ENCODE data around the gene VPS26C. TPM values are rescaled to one million over a fixed set of nuclear protein-coding genes. Genes with fewer than 3 reads are reported as not detected.
"Not testable (repeated sequence)": the region's sequence is repeated elsewhere in the genome, so short reads cannot be mapped to it uniquely, and the experiment has no call there.

The VPS26C gene
- total and polyA plus RNA-seq, 7 donors, result 29.6 to 78.2 (median 51.4) TPM

DNA sequence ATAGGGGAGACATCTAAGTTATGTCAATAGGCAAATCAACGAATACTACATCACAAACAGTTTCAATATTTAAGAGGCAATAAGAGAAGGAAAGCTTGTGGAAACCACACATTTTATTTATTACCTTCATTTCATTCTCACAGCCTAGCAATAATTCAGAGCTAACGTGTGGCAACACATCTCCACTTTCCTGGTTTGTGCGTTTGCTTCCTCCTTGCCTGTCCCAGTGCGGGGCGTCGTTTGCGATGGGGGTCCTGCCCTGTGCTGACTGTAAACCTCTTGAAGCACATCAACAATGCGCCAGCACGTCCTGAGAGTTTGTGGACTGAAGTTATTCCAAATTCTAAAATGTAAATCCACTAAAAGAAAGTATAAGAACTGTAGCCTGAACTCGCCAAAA is 14.4 kb upstream of the VPS26C start:
- no peaks in the 10 kb centered on the region for H3K36me3 ChIP-seq (ENCODE audit: insufficient read depth in 1 of 2, low read depth in 1 of 2)
- H3K4me3 ChIP-seq, result no peak overlapping the region
- no peak overlapping the region for H3K27ac ChIP-seq
- no peak for ATAC-seq
- no peaks in the 10 kb centered on the region for H3K4me1 ChIP-seq
- TF ChIP-seq, protein P1, sequence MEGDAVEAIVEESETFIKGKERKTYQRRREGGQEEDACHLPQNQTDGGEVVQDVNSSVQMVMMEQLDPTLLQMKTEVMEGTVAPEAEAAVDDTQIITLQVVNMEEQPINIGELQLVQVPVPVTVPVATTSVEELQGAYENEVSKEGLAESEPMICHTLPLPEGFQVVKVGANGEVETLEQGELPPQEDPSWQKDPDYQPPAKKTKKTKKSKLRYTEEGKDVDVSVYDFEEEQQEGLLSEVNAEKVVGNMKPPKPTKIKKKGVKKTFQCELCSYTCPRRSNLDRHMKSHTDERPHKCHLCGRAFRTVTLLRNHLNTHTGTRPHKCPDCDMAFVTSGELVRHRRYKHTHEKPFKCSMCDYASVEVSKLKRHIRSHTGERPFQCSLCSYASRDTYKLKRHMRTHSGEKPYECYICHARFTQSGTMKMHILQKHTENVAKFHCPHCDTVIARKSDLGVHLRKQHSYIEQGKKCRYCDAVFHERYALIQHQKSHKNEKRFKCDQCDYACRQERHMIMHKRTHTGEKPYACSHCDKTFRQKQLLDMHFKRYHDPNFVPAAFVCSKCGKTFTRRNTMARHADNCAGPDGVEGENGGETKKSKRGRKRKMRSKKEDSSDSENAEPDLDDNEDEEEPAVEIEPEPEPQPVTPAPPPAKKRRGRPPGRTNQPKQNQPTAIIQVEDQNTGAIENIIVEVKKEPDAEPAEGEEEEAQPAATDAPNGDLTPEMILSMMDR (IDR thresholded peaks at IDR 0.05), result no peak
- no peaks in the 10 kb centered on the region for H3K9me3 ChIP-seq
- no peak for DNase-seq
- H3K27me3 ChIP-seq (ENCODE audit: insufficient read depth in 3 of 3, low read length in 2 of 3), result no peaks in the 10 kb centered on the region
- WGBS, 3 donors, result 38 to 56% (median 39%) methylated on average over 10 of the region's 10 CpGs
- intact Hi-C loops (cut with DNase I), result no loop called here

DNA sequence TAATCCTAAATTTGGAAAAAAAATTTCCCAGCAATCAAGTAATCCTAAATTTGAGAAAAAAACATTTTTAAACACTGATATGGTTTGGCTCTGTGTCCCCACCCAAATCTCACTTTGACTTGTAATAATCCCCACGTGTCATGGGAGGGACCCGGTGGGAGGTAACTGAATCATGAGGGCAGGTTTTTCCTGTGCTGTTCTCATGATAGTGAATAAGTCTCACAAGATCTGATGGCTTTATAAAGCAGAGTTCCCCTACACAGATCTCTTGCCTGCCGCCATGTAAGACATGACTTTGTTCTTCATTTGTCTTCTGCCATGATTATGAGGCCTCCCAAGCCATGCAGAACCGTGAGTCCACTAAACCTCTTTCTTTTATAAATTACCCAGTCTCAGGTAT is 12.1 kb upstream of the VPS26C start:
- WGBS, 3 donors, result 90 to 93% (median 92%) methylated on average over 4 of the region's 4 CpGs
- not testable (repeated sequence) for H3K27ac ChIP-seq; H3K36me3 ChIP-seq (ENCODE audit: insufficient read depth in 1 of 2, low read depth in 1 of 2); H3K27me3 ChIP-seq (ENCODE audit: insufficient read depth in 3 of 3, low read length in 2 of 3); H3K4me1 ChIP-seq; H3K9me3 ChIP-seq; H3K4me3 ChIP-seq; ATAC-seq; DNase-seq
- intact Hi-C loops (cut with DNase I), result loop anchor here (5.0 to 10.0 kb wide), 2 partner anchors 43 to 56 kb away; no protein-coding TSS in a partner anchor

DNA sequence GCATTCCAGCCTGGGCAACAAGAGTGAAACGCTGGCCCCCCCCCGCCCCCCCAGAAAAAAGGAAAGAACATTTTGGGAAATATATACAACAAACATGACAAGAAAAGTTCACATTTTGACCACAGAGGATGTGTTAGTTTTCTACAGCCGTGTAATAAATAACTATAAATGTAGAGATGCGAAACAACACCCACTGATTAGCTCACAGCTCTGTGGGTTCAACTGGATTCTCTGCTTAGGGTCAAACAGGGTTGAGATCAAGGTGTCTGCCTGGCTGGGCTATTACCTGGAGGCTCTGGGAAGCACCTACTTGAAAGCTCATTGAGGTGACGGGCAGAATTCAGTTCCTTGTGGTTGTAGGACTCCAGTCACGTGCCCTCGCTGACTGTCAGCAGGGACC is 11.1 kb upstream of the VPS26C start:
- 79 to 91% (median 84%) methylated on average over 6 to 7 of the region's 7 CpGs for WGBS, 3 donors
- no peaks in the 10 kb centered on the region for H3K4me1 ChIP-seq

DNA sequence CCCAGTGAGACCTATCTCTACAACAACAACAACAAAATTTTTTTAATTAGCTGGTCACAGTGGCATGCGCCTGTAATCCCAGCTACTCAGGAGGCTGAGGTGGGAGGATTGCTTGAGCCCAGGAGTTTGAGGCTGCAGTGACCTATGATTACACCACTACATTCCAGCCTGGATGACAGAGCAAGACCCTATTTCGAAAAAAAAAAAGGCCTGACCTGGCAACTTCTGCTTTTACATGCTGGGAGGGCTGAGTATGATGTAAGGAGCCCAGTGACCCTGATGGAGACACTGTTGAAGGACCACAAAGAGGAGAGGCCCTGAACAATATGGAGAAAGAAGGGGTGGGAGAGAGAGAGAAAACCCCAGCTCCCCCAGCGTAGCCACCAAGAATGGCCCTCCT is 9.2 kb upstream of the VPS26C start:
- no peaks in the 10 kb centered on the region for H3K36me3 ChIP-seq (ENCODE audit: insufficient read depth in 1 of 2, low read depth in 1 of 2)
- no peak overlapping the region for H3K27ac ChIP-seq
- TF ChIP-seq, protein P1 (IDR thresholded peaks at IDR 0.05), result no peak
- DNase-seq (no peak), ATAC-seq (no peak)
- 87 to 100% (median 88%) methylated on average over 3 of the region's 3 CpGs for WGBS, 3 donors
- no peaks in the 10 kb centered on the region for H3K9me3 ChIP-seq
- H3K27me3 ChIP-seq (ENCODE audit: insufficient read depth in 3 of 3, low read length in 2 of 3), result no peaks in the 10 kb centered on the region
- no peak overlapping the region for H3K4me3 ChIP-seq
- intact Hi-C loops (cut with DNase I), result loop anchor here (5.0 to 10.0 kb wide), 2 partner anchors 46 to 58 kb away; no protein-coding TSS in a partner anchor
- no peaks in the 10 kb centered on the region for H3K4me1 ChIP-seq

More for the DNA sequence above, 11.1 kb upstream of the VPS26C start:
- no peaks in the 10 kb centered on the region for H3K36me3 ChIP-seq (ENCODE audit: insufficient read depth in 1 of 2, low read depth in 1 of 2)
- H3K4me3 ChIP-seq, result no peak overlapping the region
- no peak for ATAC-seq
- no peaks in the 10 kb centered on the region for H3K27me3 ChIP-seq (ENCODE audit: insufficient read depth in 3 of 3, low read length in 2 of 3)
- no peaks in the 10 kb centered on the region for H3K9me3 ChIP-seq
- H3K27ac ChIP-seq, result no peak overlapping the region
- intact Hi-C loops (cut with DNase I), result loop anchor here (5.0 to 10.0 kb wide), 2 partner anchors 44 to 57 kb away; no protein-coding TSS in a partner anchor
- TF ChIP-seq, protein P1 (IDR thresholded peaks at IDR 0.05), result no peak
- DNase-seq, result no peak

DNA sequence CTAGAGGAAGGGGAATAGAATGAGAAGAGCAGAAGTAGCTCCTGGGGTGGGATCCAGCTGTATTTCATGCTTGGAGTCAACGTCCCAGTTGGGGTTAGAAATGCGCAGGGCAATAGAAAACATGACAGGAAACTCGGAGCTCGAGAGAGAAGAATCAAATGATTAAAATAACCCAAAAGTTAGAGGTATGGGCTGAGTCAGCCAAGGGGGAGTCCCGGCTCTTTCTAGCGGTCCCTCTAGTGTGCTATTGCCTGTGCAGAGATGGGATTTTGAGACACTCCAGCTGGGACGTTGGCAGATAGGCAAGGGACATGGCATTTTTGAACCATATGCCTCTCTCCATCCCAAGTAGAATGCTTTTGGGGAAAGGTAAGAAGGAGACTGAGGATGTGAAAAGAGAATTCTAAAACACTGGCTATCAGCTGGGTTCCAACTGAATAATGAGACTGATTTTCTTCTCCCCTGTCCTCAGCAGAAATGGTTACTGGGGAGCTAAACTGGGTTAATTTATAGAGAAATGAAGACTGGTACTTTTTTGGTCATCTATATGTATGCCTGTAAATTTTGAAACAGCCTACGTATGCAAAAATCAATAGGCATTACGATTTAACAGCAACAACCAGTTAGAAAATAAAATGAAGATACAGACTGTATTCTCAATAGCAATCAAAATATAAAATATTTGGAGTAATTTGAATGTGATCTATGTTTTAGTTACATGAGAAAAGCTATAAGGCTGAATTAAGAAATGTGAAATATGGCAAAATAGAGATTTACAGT is 7.0 kb upstream of the VPS26C start:
- no peaks in the 10 kb centered on the region for H3K9me3 ChIP-seq
- no peaks in the 10 kb centered on the region for H3K27me3 ChIP-seq (ENCODE audit: insufficient read depth in 3 of 3, low read length in 2 of 3)
- H3K4me3 ChIP-seq, result no peak overlapping the region
- no peak overlapping the region for H3K27ac ChIP-seq
- H3K36me3 ChIP-seq (ENCODE audit: insufficient read depth in 1 of 2, low read depth in 1 of 2), result no peaks in the 10 kb centered on the region
- WGBS, 3 donors, result 35 to 36% (median 36%) methylated on average over 9 of the region's 9 CpGs
- no peak for DNase-seq
- ATAC-seq, result no peak
- no peaks in the 10 kb centered on the region for H3K4me1 ChIP-seq
- intact Hi-C loops (cut with DNase I), result loop anchor here in 1 of 2 donors (10.0 kb wide), 1 partner anchor 61 kb away; no protein-coding TSS in a partner anchor
- TF ChIP-seq, protein P1 (IDR thresholded peaks at IDR 0.05), result no peak

Data from psoas muscle (tissue), 8 donors.